Type B pancreatic cell (in vitro differentiated cells): Measurements from ENCODE around the gene WDFY4. TPM values are rescaled to one million over a fixed set of nuclear protein-coding genes. Genes with fewer than 3 reads are reported as not detected.

Experiments used
- DNase-seq: peaks from one replicate; pipeline ENCODE4 v3.0.0; 2021; ENCODE audit warnings: mixed read lengths; ENCODE audit not compliant: unreplicated experiment; ENCODE audit errors: extremely low spot score
- H3K27ac Mint-ChIP-seq: 2 replicates; pipeline ENCODE4 v1.8.0; 2021; ENCODE audit warnings: mild to moderate bottlenecking, mixed read lengths
- H3K27me3 Mint-ChIP-seq: 2 replicates; pipeline ENCODE4 v1.8.0; 2021; ENCODE audit warnings: mixed read lengths
- H3K36me3 Mint-ChIP-seq: 2 replicates; pipeline ENCODE4 v1.8.0; 2021; ENCODE audit warnings: mixed read lengths
- H3K4me1 Mint-ChIP-seq: one replicate; pipeline ENCODE4 v1.8.0; 2021; ENCODE audit warnings: mixed read lengths; ENCODE audit not compliant: unreplicated experiment
- H3K4me3 Mint-ChIP-seq: 2 replicates; pipeline ENCODE4 v1.8.0; 2021; ENCODE audit warnings: mild to moderate bottlenecking, mixed read lengths
- H3K9me3 Mint-ChIP-seq: 2 replicates; pipeline ENCODE4 v1.8.0; 2021; ENCODE audit warnings: mixed read lengths
- CTCF ChIP-seq: fragments of 200-600 bp; sonication (generic); conservative IDR thresholded peaks from 2 replicates; pipeline ENCODE4 v1.5.0; 2021; ENCODE audit warnings: antibody characterized with exemption, mild to moderate bottlenecking
- total RNA-seq: library from RNA; stranded (reverse); gene quantifications from 2 replicates; pipeline ENCODE4 v1.2.1, GENCODE V29; 2021; ENCODE audit warnings: low replicate concordance

Gene WDFY4
- total RNA-seq, 1 donor from 2014 or later = 0.05 TPM

GRCh38 chr10:48678041-48678440 is 6.6 kb upstream of the WDFY4 start:
- peaks cover 5% of the 10 kb centered on the region for H3K9me3 Mint-ChIP-seq
- no peak overlapping the region for H3K27ac Mint-ChIP-seq
- no peak for TF ChIP-seq CTCF
- no peak overlapping the region for H3K4me3 Mint-ChIP-seq
- DNase-seq = no peak
- H3K4me1 Mint-ChIP-seq = no peaks in the 10 kb centered on the region
- no peaks in the 10 kb centered on the region for H3K27me3 Mint-ChIP-seq
- H3K36me3 Mint-ChIP-seq = no peaks in the 10 kb centered on the region

GRCh38 chr10:48681740-48682139 is 2.9 kb upstream of the WDFY4 start:
- Mint-ChIP-seq H3K36me3 (no peaks in the 10 kb centered on the region), H3K9me3 (peaks cover 5% of the 10 kb centered on the region), H3K4me3 (no peak overlapping the region), H3K27me3 (no peaks in the 10 kb centered on the region), H3K4me1 (no peaks in the 10 kb centered on the region), H3K27ac (no peak overlapping the region)
- no peak for TF ChIP-seq CTCF
- DNase-seq = no peak

DNA sequence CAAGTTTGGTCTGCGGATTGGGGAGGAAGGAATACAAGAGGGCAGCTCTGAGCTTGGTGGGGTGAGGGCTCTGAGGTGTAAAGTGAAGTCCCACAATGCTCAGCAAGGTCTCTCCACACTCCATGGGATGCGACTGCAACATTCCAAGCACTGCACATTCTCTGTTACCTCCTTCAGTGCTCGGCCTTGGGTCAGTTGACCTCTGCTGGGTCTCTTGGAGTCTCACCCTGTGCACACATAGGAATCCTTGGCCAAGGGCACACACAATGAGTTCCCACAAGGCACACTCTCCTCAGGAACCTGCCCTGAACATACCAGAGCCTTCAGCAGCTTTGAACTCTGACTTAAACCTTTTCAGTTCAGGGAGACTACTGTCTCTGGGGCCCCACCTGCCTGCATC is 2.4 kb upstream of the WDFY4 start:
- Mint-ChIP-seq H3K9me3 (peaks cover 5% of the 10 kb centered on the region), H3K4me1 (no peaks in the 10 kb centered on the region), H3K27me3 (no peaks in the 10 kb centered on the region), H3K4me3 (no peak overlapping the region), H3K36me3 (no peaks in the 10 kb centered on the region), H3K27ac (no peak overlapping the region)
- no peak for TF ChIP-seq CTCF
- DNase-seq = no peak

DNA sequence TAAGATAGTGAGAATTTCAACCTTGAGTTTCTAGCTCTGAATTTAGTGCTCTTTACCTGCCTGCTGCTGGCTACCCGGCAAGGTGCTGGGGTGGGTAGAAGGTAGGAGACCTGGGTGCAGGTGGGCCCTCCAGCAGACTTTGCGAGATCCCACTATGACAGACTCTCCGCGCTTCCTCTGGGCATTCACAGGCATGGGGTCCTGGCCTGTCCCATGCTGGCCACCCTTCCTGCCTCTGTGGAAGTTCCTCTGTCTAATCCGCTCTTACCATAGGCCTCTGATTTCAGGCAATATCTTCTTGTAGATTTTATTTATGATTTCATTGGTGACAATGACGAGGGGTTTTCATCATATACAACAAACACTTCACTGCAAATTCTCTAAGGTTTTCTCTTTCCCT is 1.2 kb upstream of the WDFY4 start:
- DNase-seq = no peak
- no peak for TF ChIP-seq CTCF
- Mint-ChIP-seq H3K36me3 (no peaks in the 10 kb centered on the region), H3K27me3 (no peaks in the 10 kb centered on the region), H3K4me3 (no peak overlapping the region), H3K4me1 (no peaks in the 10 kb centered on the region), H3K9me3 (no peaks in the 10 kb centered on the region), H3K27ac (no peak overlapping the region)

GRCh38 chr10:48683868-48684267 is 805 bp upstream of the WDFY4 start:
- Mint-ChIP-seq H3K27me3 (no peaks in the 10 kb centered on the region), H3K9me3 (no peaks in the 10 kb centered on the region), H3K4me3 (no peak overlapping the region), H3K27ac (no peak overlapping the region), H3K36me3 (no peaks in the 10 kb centered on the region), H3K4me1 (no peaks in the 10 kb centered on the region)
- DNase-seq = peak; percentile 4
- TF ChIP-seq CTCF = no peak

DNA sequence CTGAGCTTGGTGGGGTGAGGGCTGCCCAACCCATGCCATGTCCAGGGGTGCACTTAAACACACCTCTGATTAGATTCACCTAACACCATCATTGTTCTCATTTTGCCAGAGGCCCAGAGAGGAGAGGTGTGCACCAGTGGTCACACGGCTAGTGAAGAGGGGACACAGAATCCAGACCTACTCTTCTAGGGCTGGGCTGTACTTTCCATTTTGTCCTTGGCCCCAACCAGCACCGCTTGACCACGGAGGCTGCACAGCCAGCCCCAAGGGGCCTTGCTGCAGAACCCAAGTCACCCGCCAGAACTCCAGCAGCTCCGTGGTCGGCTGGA is 246 bp upstream of the WDFY4 start:
- H3K9me3 Mint-ChIP-seq = no peaks in the 10 kb centered on the region
- no peaks in the 10 kb centered on the region for H3K27me3 Mint-ChIP-seq
- no peak for TF ChIP-seq CTCF
- DNase-seq = peak; percentile 54
- H3K36me3 Mint-ChIP-seq = no peaks in the 10 kb centered on the region
- no peak overlapping the region for H3K27ac Mint-ChIP-seq
- H3K4me3 Mint-ChIP-seq = no peak overlapping the region
- H3K4me1 Mint-ChIP-seq = no peaks in the 10 kb centered on the region
